K562 (cell line): ENCODE measurements around the gene PSMG3.

ENCODE experiments used
- MYC ChIP-seq, 2 experiments: fragments of 250-450 bp in 1 of 2; sonication (Bioruptor Pico) in 1 of 2; IDR thresholded peaks; 2 replicates each; pipeline versions ENCODE4 v1.5.1 to v1.6.1; 2012 to 2021; ENCODE audit warnings: low read depth in 2 of 2, borderline replicate concordance in 1 of 2, improper control_type of control experiment in 1 of 2, low read length in 1 of 2, mild to moderate bottlenecking in 1 of 2, moderate library complexity in 1 of 2
- POLR2A ChIP-seq: fragments of 450-650 bp; conservative IDR thresholded peaks from 2 replicates; pipeline ENCODE4 v1.6.1; 2016
- ZNF274 ChIP-seq: IDR thresholded peaks from 2 replicates; pipeline ENCODE4 v1.6.1; 2011; ENCODE audit warnings: low read depth, mild to moderate bottlenecking, low read length, moderate library complexity, borderline replicate concordance
- TF ChIP-seq, protein P1 (sequence below): fragments of 450-650 bp; IDR thresholded peaks from 2 replicates; pipeline ENCODE4 v1.6.1; 2017; ENCODE audit warnings: antibody characterized with exemption, mild to moderate bottlenecking
- TF ChIP-seq, protein P2 (sequence below): sonication (generic); formaldehyde crosslinking; IDR thresholded peaks from 2 replicates; pipeline ENCODE4 v1.8.1; 2023; ENCODE audit warnings: mild to moderate bottlenecking, missing genetic modification reagents

GRCh38 chr7:1540776-1541271 lies 29.0 kb downstream of the PSMG3 start:
- TF ChIP-seq, protein P1, sequence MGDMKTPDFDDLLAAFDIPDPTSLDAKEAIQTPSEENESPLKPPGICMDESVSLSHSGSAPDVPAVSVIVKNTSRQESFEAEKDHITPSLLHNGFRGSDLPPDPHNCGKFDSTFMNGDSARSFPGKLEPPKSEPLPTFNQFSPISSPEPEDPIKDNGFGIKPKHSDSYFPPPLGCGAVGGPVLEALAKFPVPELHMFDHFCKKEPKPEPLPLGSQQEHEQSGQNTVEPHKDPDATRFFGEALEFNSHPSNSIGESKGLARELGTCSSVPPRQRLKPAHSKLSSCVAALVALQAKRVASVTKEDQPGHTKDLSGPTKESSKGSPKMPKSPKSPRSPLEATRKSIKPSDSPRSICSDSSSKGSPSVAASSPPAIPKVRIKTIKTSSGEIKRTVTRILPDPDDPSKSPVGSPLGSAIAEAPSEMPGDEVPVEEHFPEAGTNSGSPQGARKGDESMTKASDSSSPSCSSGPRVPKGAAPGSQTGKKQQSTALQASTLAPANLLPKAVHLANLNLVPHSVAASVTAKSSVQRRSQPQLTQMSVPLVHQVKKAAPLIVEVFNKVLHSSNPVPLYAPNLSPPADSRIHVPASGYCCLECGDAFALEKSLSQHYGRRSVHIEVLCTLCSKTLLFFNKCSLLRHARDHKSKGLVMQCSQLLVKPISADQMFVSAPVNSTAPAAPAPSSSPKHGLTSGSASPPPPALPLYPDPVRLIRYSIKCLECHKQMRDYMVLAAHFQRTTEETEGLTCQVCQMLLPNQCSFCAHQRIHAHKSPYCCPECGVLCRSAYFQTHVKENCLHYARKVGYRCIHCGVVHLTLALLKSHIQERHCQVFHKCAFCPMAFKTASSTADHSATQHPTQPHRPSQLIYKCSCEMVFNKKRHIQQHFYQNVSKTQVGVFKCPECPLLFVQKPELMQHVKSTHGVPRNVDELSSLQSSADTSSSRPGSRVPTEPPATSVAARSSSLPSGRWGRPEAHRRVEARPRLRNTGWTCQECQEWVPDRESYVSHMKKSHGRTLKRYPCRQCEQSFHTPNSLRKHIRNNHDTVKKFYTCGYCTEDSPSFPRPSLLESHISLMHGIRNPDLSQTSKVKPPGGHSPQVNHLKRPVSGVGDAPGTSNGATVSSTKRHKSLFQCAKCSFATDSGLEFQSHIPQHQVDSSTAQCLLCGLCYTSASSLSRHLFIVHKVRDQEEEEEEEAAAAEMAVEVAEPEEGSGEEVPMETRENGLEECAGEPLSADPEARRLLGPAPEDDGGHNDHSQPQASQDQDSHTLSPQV: no peak
- TF ChIP-seq POLR2A: 0 out of 2 replicates have a peak, but pooled peaks have one; percentile 22
- TF ChIP-seq, protein P2, sequence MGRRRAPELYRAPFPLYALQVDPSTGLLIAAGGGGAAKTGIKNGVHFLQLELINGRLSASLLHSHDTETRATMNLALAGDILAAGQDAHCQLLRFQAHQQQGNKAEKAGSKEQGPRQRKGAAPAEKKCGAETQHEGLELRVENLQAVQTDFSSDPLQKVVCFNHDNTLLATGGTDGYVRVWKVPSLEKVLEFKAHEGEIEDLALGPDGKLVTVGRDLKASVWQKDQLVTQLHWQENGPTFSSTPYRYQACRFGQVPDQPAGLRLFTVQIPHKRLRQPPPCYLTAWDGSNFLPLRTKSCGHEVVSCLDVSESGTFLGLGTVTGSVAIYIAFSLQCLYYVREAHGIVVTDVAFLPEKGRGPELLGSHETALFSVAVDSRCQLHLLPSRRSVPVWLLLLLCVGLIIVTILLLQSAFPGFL (CRISPR knock-in tag): no peak
- TF ChIP-seq ZNF274: no peak
- no peak for TF ChIP-seq MYC (IDR thresholded peaks at IDR 0.05; ENCODE audit: low read depth, low read length)
- TF ChIP-seq MYC (CRISPR knock-in tag; IDR thresholded peaks at IDR 0.05; ENCODE audit: borderline replicate concordance, low read depth): no peak
